ENCODE measurements around the gene NSMF. TPM values are rescaled to one million over a fixed set of nuclear protein-coding genes. Genes with fewer than 3 reads are reported as not detected.
"Not testable (repeated sequence)": the region's sequence is repeated elsewhere in the genome, so short reads cannot be mapped to it uniquely, and the experiment has no call there.

The NSMF gene
- total RNA-seq, 1 donor = 22.0 TPM

DNA sequence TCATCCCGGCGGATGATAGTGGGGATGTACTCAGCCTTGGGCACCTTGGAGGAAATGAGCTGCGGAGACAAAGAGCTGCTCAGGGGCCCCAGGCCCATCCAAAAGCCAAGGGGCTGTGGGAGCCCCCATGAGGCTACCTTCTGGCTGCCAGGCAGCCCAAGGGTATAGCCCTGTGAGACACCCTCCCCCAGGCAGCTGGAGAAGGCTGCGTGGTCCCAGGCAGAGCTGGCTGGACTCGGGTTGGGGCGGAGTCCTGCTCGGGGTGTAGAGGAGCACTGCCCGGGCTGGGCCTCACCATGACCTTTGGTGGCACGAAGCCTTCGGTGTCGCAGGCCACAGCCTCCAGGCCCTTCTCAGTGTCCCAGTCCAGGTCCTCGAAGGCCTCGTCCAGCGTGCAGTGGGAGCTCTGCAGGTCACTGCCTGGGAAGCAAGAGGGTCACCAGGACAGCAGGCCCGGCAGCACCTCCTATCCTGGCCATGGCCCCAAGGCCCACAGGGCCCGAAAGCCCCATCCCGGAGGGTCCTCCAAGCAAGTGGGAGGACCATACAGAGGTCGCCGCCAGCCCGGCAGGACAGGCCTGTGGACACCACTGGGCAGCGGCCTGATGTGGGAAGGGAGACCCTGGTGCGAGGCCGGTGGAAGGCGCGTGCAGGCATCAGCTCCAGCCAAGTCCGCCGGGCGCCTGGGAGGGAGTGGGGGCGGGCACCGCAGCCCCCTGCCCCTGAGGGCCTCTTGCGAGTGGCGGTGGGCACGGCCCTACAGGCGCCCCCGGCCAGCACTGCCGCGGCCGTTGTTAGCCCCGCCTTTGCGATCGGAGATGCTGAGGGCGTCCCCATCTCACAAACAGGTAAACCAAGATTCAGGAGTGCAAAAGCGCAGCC is 6.1 kb downstream of the NSMF start:
- H3K4me3 ChIP-seq (ENCODE audit: low read depth, low read length) = no peak overlapping the region
- no peak for DNase-seq (ENCODE audit: low read depth)

DNA sequence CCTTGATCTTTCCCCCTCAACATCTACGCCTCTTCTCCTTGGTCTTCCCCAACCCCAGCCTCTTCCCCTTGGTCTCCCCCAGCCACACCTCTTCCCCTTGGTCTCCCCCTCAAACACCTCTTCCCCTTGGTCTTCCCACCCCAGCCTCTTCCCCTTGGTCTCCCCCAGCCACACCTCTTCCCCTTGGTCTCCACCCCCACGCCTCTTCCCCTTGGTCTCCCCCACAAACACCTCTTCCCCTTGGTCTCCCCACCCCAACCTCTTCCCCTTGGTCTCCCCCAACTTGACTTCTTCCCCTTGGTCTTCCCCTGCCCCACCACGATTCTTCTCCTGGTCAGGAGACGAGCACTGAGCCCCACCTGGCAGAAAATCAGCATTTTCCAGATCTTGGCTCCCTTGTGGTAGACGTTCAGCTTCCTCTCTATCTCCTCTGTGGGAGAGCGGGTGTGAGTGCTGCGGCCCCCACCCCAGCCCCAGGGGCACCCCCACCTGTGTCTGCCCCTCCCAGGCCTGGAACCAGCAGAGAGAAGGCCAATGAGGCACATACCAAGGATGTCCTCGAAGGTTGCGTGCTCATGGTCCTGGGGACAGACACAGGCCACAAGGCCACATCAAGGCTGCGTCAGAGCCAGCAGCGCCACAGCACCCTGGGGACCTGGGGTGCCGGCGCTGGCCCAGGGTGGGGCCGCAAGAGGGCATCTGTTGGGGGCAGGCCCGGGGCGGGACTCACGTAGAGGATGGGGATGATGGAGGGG is 7.0 kb downstream of the NSMF start:
- TF ChIP-seq, protein P1, sequence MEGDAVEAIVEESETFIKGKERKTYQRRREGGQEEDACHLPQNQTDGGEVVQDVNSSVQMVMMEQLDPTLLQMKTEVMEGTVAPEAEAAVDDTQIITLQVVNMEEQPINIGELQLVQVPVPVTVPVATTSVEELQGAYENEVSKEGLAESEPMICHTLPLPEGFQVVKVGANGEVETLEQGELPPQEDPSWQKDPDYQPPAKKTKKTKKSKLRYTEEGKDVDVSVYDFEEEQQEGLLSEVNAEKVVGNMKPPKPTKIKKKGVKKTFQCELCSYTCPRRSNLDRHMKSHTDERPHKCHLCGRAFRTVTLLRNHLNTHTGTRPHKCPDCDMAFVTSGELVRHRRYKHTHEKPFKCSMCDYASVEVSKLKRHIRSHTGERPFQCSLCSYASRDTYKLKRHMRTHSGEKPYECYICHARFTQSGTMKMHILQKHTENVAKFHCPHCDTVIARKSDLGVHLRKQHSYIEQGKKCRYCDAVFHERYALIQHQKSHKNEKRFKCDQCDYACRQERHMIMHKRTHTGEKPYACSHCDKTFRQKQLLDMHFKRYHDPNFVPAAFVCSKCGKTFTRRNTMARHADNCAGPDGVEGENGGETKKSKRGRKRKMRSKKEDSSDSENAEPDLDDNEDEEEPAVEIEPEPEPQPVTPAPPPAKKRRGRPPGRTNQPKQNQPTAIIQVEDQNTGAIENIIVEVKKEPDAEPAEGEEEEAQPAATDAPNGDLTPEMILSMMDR (IDR thresholded peaks at IDR 0.05; ENCODE audit: insufficient read depth, low read depth, low read length) = no peak
- no peak overlapping the region for H3K4me3 ChIP-seq (ENCODE audit: low read depth, low read length)
- no peak for DNase-seq (ENCODE audit: low read depth)

More for the DNA sequence above, 6.1 kb downstream of the NSMF start:
- TF ChIP-seq, protein P1 (IDR thresholded peaks at IDR 0.05; ENCODE audit: insufficient read depth, low read depth, low read length) = no peak

DNA sequence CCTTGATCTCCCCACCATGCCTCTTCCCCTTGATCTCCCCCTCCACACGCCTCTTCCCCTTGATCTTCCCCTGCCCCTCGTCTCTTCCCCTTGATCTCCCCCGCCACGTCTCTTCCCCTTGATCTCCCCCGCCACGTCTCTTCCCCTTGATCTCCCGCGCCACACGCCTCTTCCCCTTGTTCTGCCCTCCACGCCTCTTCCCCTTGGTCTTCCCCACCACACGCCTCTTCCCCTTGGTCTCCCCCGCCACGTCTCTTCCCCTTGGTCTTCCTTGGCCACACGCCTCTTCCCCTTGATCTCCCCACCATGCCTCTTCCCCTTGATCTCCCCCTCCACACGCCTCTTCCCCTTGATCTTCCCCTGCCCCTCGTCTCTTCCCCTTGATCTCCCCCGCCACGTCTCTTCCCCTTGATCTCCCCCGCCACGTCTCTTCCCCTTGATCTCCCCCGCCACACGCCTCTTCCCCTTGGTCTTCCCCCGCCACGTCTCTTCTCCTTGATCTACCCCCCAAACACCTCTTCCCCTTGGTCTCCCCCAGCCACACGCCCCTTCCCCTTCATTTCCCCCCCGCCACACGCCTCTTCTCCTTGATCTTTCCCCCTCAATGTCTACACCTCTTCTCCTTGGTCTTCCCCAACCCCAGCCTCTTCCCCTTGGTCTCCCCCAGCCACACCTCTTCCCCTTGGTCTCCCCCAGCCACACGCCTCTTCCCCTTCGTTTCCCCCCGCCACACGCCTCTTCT is 7.7 kb downstream of the NSMF start:
- not testable (repeated sequence) for H3K4me3 ChIP-seq (ENCODE audit: low read depth, low read length); DNase-seq (ENCODE audit: low read depth)

DNA sequence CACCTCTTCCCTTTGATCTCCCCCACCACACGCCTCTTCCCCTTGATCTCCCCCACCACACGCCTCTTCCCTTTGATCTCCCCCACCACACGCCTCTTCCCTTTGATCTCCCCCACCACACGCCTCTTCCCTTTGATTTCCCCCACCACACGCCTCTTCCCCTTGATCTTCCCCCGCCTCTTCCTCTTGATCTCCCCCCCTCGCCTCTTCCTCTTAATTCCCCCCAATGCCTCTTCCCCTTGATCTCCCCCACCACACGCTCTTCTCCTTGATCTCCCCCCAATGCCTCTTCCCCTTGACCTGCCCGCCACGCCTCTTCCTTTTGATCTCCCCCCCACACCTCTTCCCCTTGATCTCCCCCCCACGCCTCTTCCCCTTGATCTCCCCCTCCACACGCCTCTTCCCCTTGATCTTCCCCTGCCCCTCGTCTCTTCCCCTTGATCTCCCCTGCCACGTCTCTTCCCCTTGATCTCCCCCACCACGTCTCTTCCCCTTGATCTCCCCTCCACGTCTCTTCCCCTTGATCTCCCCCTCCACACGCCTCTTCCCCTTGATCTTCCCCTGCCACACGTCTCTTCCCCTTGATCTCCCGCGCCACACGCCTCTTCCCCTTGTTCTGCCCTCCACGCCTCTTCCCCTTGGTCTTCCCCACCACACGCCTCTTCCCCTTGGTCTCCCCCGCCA is 8.5 kb downstream of the NSMF start:
- H3K4me3 ChIP-seq (ENCODE audit: low read depth, low read length); DNase-seq (ENCODE audit: low read depth): not testable (repeated sequence)

DNA sequence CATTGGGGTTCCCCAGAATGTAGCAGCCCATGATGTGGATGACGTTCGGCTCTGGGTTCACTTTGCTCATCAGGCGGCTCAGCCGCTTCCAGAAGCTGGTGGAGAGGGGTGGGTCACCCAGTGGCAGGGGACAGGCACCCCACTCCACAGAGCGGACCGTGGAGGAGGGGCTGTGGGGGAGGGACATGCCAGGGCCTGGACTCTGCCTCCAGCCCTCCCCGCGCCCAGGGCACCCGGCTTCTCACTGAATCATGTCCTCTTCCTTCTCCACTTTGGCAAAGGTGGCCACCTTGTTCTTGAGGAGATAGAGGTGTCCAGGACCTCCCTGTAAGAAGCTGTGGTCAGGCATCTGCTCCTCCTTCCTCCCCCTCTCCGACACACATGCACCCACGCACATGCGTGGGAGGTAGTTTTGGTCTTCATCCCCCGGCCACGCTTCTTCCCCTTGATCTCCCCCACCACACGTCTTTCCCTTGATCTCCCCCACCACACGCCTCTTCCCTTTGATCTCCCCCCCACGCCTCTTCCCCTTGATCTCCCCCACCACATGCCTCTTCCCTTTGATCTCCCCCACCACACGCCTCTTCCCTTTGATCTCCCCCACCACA is 9.1 kb downstream of the NSMF start:
- no peak overlapping the region for H3K4me3 ChIP-seq (ENCODE audit: low read depth, low read length)
- TF ChIP-seq, protein P1 (IDR thresholded peaks at IDR 0.05; ENCODE audit: insufficient read depth, low read depth, low read length) = no peak
- no peak for DNase-seq (ENCODE audit: low read depth)

DNA sequence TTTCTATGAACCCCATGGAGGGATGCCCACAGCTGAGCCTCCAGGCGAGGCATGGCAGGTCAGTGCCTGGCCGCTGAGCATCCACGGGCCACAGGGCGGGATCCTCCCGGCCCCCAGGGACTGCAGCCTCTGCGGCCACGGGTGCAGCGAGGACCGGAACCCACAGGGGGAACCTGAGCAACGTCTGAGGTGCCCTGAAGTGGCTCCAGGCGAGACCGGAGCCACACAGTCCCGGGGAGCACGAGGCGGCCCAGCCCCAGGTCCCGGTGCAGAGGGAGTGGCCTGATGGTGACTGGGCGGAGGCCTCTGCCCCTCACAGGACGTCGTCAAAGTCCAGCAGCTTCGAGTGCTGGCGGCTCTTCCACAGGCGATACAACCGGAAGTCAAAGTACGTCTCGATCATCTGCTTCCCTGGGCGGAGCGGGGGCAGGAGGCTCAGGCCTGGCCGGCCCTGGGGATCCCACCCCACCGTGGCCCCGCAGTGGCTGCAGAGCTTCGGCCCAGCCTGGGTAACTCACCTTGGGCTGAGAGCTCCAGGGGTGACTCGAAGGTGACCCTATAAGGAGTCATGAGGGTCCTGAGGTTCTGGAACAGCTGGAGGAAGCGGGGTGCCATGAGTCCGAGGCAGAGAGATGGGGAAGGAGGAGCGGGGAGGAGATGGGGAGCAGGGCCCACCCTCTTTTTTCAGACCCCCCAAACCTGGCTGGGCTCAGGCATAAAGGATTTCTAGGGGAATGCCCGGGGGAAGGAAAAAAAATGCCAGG is 9.9 kb downstream of the NSMF start:
- no peak for DNase-seq (ENCODE audit: low read depth)
- H3K4me3 ChIP-seq (ENCODE audit: low read depth, low read length) = no peak overlapping the region
- TF ChIP-seq, protein P1 (IDR thresholded peaks at IDR 0.05; ENCODE audit: insufficient read depth, low read depth, low read length) = no peak

DNA sequence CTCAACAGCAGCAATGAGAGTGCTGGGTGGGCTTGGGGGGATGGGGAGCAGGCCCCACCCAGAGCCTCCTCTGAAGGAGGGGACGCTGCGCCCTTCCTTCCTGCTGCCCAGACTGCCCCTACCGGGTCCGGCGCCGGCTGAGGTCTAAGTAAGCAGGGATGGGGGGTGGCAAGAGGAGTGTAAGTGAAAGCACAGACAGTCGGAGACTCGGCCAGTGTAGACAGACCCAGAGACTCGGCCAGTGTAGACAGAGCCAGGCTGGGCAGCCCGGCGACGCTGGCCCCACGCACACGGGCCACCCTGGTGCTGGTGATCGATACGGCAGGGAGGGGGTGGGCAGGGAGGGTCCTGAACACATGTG is 10.6 kb downstream of the NSMF start:
- DNase-seq (ENCODE audit: low read depth) = no peak
- no peak overlapping the region for H3K4me3 ChIP-seq (ENCODE audit: low read depth, low read length)
- TF ChIP-seq, protein P1 (IDR thresholded peaks at IDR 0.05; ENCODE audit: insufficient read depth, low read depth, low read length) = no peak

Data from fibroblast of villous mesenchyme (primary cell).